LHCN-M2 (cell line): ENCODE data around the gene KIF26B. TPM values are rescaled to one million over a fixed set of nuclear protein-coding genes. Genes with fewer than 3 reads are reported as not detected.
"Not testable (repeated sequence)": the region's sequence is repeated elsewhere in the genome, so short reads cannot be mapped to it uniquely, and the experiment has no call there.

ENCODE experiments used
- DNase-seq: peaks from one replicate; pipeline ENCODE4 v3.0.0-alpha.2; 2012; ENCODE audit warnings: low read depth
- total RNA-seq: library from RNA; depleted of rRNA; stranded (reverse); fragments of >200 nt; gene quantifications from 2 replicates; pipeline ENCODE4 v1.2.3, GENCODE V29; 2014

The KIF26B gene
- total RNA-seq, 1 experiment from 2014 or later, result 0.17 TPM

- DNase-seq, result no peak
Measured at GRCh38 chr1:245693941-245694752, 539.4 kb downstream of the KIF26B start.

GRCh38 chr1:245694753-245695195, 540.0 kb downstream of the KIF26B start:
- DNase-seq, result no peak

GRCh38 chr1:245695211-245695610, 540.4 kb downstream of the KIF26B start:
- DNase-seq, result no peak

GRCh38 chr1:245695701-245696100, 540.9 kb downstream of the KIF26B start:
- not testable (repeated sequence) for DNase-seq

GRCh38 chr1:245698116-245698515, 543.3 kb downstream of the KIF26B start:
- DNase-seq, result no peak

GRCh38 chr1:245698860-245699259, 544.1 kb downstream of the KIF26B start:
- no peak for DNase-seq

GRCh38 chr1:245700631-245701030, 545.8 kb downstream of the KIF26B start:
- no peak for DNase-seq

- DNase-seq, result no peak
Measured at GRCh38 chr1:245701631-245702030, 546.8 kb downstream of the KIF26B start.

- no peak for DNase-seq
Measured at GRCh38 chr1:245702346-245702745, 547.6 kb downstream of the KIF26B start.

GRCh38 chr1:245704341-245704740, 549.6 kb downstream of the KIF26B start:
- DNase-seq, result no peak

- DNase-seq, result peak; percentile 62
Measured at GRCh38 chr1:245704765-245705164, 550.0 kb downstream of the KIF26B start.

GRCh38 chr1:245707941-245708340, 553.2 kb downstream of the KIF26B start:
- no peak for DNase-seq

GRCh38 chr1:245710961-245711903, 556.4 kb downstream of the KIF26B start:
- no peak for DNase-seq

- DNase-seq, result not testable (repeated sequence)
Measured at GRCh38 chr1:245714027-245714426, 559.2 kb downstream of the KIF26B start.

- DNase-seq, result peak; percentile 64
Measured at GRCh38 chr1:245715291-245715701, 560.5 kb downstream of the KIF26B start.

GRCh38 chr1:245715970-245716369, 561.2 kb downstream of the KIF26B start:
- peak; percentile 90 for DNase-seq

- peak; percentile 38 for DNase-seq
Measured at GRCh38 chr1:245716561-245716960, 561.8 kb downstream of the KIF26B start.

- no peak for DNase-seq
Measured at GRCh38 chr1:245717611-245718010, 562.8 kb downstream of the KIF26B start.

- no peak for DNase-seq
Measured at GRCh38 chr1:245718123-245718522, 563.3 kb downstream of the KIF26B start.

- no peak for DNase-seq
Measured at GRCh38 chr1:245718951-245719350, 564.2 kb downstream of the KIF26B start.

- no peak for DNase-seq
Measured at GRCh38 chr1:245721488-245721887, 566.7 kb downstream of the KIF26B start.

GRCh38 chr1:245728035-245728434, 573.2 kb downstream of the KIF26B start:
- not testable (repeated sequence) for DNase-seq
